Spleen (tissue), 11 donors: ENCODE results near the gene CNIH1. TPM values are rescaled to one million over a fixed set of nuclear protein-coding genes. Genes with fewer than 3 reads are reported as not detected.

Experiments
- DNase-seq: peaks from one replicate; pipeline ENCODE4 v3.0.0-alpha.2; 2020
- H3K27ac ChIP-seq, 8 donors: fragments of 200-600 bp; sonication (generic) in 7 of 8; 1 replicate in 4 of 8; 2 replicates in 4 of 8; pipeline versions ENCODE4 v1.5.0 to v1.8.0; 2016 to 2021; ENCODE audit warnings: inconsistent platforms in 4 of 8, mild to moderate bottlenecking in 4 of 8, moderate library complexity in 1 of 8
- H3K27me3 ChIP-seq, 7 donors: fragments of 200-600 bp; sonication (generic) in 6 of 7; replicated peaks in 1 of 7; 1 replicate in 4 of 7; 2 replicates in 3 of 7; pipeline versions ENCODE4 v1.5.0 to v1.8.0; 2016 to 2021; ENCODE audit warnings: inconsistent platforms in 3 of 7, mild to moderate bottlenecking in 1 of 7
- H3K36me3 ChIP-seq, 6 donors: fragments of 200-600 bp; sonication (generic) in 5 of 6; 1 replicate in 4 of 6; 2 replicates in 2 of 6; pipeline versions ENCODE4 v1.5.0 to v1.8.0; 2016 to 2021; ENCODE audit warnings: inconsistent platforms in 2 of 6
- H3K4me1 ChIP-seq, 6 donors: fragments of 200-600 bp; sonication (generic) in 5 of 6; 1 replicate in 3 of 6; 2 replicates in 3 of 6; pipeline versions ENCODE4 v1.5.0 to v1.8.0; 2016 to 2021; ENCODE audit warnings: inconsistent platforms in 3 of 6
- H3K4me3 ChIP-seq, 8 donors: fragments of 200-600 bp; sonication (generic) in 7 of 8; 1 replicate in 4 of 8; 2 replicates in 4 of 8; pipeline versions ENCODE4 v1.5.0 to v1.8.0; 2016 to 2021; ENCODE audit warnings: inconsistent platforms in 4 of 8, mild to moderate bottlenecking in 4 of 8, moderate library complexity in 2 of 8
- H3K9me3 ChIP-seq, 8 donors: fragments of 200-600 bp; sonication (generic) in 7 of 8; 1 replicate in 4 of 8; 2 replicates in 4 of 8; pipeline versions ENCODE4 v1.5.0 to v1.8.0; 2016 to 2021; ENCODE audit warnings: inconsistent platforms in 4 of 8
- POLR2A ChIP-seq, 3 donors: fragments of 450-650 bp; IDR thresholded peaks; one replicate each; pipeline ENCODE4 v1.5.1; 2017; ENCODE audit warnings: antibody characterized with exemption in 3 of 3, mild to moderate bottlenecking in 1 of 3
- POLR2AphosphoS5 ChIP-seq, 3 donors: sonication (generic); formaldehyde crosslinking; IDR thresholded peaks; one replicate each; pipeline ENCODE4 v1.5.1; 2017; ENCODE audit warnings: antibody characterized with exemption in 3 of 3
- WGBS, 5 donors: extraction: QIAGEN DNeasy Blood & Tissue Kit in 3 of 5; methylation state at CpG; one replicate each; pipeline versions ENCODE4 v1.1.5 to v1.1.7; 2013 to 2018; 5-methylcytosine and 5-hydroxymethylcytosine counted together
- intact Hi-C: fragments of 100-400 bp; cut with DNase I; formaldehyde crosslinking; loops from one replicate; pipeline ENCODE4 v1.15.0; 2023; ENCODE audit warnings: low total_unique reads
- polyA plus RNA-seq, 3 donors: library from polyadenylated mRNA; stranded (reverse); fragments of 200-250 nt; gene quantifications; one replicate each; pipeline ENCODE4 v1.2.1, GENCODE V29; 2013
- total RNA-seq, 7 donors: library from RNA; depleted of rRNA in 3 of 7; stranded (reverse); fragments of >200 nt in 3 of 7; fragmentation: NEBNext Ultra II Directional in 4 of 7; extraction: Animal tissue kit (Norgen Biotek cat#: 25700) in 4 of 7; gene quantifications; one replicate each; pipeline versions ENCODE4 v1.1.0 to v1.2.1, GENCODE V29; 2016 to 2021
- TF ChIP-seq, protein P1 (sequence below), 11 experiments: fragments of 200-600 bp in 7 of 11; fragments of 450-650 bp in 4 of 11; sonication (generic) in 4 of 11; IDR thresholded peaks in 8 of 11; conservative IDR thresholded peaks in 3 of 11; 1 replicate in 7 of 11; 2 replicates in 4 of 11; pipeline versions ENCODE4 v1.4.0 to v1.8.0; 2016 to 2021; ENCODE audit warnings: antibody characterized with exemption in 11 of 11, inconsistent platforms in 4 of 11, mild to moderate bottlenecking in 1 of 11
- donor health status: healthy with polysubstance abuse.
- donor health status: DM: no; HTN: no; CAD: no; lungs with moderate emphysema.
- donor health status: DM: no; HTN: no; CAD: no.
- donor health status: Bipolar disorder and iron deficiency.
- donor health status: healthy.
- donor health status: DM: no; HTN: no; CAD: no.
- donor health status: DM: yes; HTN: yes; CAD: no.

The CNIH1 gene
- total and polyA plus RNA-seq, 10 donors, result 35.0 to 105 (median 47.0) TPM

DNA sequence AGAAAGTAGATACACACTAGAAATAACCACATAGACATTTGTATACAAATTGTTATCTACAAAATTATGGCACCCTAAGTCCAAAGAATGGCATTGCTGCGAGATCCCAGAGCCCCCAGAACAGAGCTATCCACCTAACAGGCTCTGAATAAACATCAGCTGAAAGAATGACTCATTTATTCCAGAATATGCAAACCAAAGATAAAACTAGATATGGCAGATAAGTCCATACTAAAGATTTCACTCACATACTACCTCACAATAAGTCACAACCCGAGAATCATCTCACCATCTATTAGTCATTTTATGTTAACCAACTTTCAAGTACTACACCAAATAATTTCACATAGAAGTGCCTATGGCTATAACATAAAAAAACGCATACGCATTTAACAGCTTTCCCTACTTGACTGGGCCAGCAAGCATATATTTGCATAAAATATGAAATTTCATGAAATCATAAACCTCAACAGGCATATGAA is 5.6 kb downstream of the CNIH1 start:
- 72 to 81% (median 76%) methylated on average over 4 of the region's 4 CpGs for WGBS, 5 donors
- H3K36me3 ChIP-seq, result peaks cover 0 to 36% (median 8%) of the 10 kb centered on the region in 6 donors
- no peak for DNase-seq
- no peaks in the 10 kb centered on the region for H3K27me3 ChIP-seq
- intact Hi-C loops, result no loop called here
- no peak overlapping the region for H3K4me3 ChIP-seq
- H3K4me1 ChIP-seq, result peaks cover 7 to 83% (median 51%) of the 10 kb centered on the region in 6 donors
- no peak overlapping the region for H3K27ac ChIP-seq
- TF ChIP-seq, protein P1, sequence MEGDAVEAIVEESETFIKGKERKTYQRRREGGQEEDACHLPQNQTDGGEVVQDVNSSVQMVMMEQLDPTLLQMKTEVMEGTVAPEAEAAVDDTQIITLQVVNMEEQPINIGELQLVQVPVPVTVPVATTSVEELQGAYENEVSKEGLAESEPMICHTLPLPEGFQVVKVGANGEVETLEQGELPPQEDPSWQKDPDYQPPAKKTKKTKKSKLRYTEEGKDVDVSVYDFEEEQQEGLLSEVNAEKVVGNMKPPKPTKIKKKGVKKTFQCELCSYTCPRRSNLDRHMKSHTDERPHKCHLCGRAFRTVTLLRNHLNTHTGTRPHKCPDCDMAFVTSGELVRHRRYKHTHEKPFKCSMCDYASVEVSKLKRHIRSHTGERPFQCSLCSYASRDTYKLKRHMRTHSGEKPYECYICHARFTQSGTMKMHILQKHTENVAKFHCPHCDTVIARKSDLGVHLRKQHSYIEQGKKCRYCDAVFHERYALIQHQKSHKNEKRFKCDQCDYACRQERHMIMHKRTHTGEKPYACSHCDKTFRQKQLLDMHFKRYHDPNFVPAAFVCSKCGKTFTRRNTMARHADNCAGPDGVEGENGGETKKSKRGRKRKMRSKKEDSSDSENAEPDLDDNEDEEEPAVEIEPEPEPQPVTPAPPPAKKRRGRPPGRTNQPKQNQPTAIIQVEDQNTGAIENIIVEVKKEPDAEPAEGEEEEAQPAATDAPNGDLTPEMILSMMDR (IDR thresholded peaks at IDR 0.05 in 8 of 11, conservative IDR thresholded peaks at IDR 0.05 in 3 of 11), result no peak
- no peak for TF ChIP-seq POLR2A (IDR thresholded peaks at IDR 0.05)
- no peak for TF ChIP-seq POLR2AphosphoS5 (IDR thresholded peaks at IDR 0.05)
- H3K9me3 ChIP-seq, result no peaks in the 10 kb centered on the region

GRCh38 chr14:54428527-54428926 is 12.6 kb downstream of the CNIH1 start:
- Histone ChIP-seq H3K4me1 (peaks cover 0 to 13% (median under 1%) of the 10 kb centered on the region in 6 donors), H3K4me3 (no peak overlapping the region), H3K27me3 (no peaks in the 10 kb centered on the region), H3K27ac (no peak overlapping the region), H3K9me3 (no peaks in the 10 kb centered on the region), H3K36me3 (peaks cover 3 to 91% (median 54%) of the 10 kb centered on the region in 6 donors)
- TF ChIP-seq POLR2A (IDR thresholded peaks at IDR 0.05) (no peak), POLR2AphosphoS5 (IDR thresholded peaks at IDR 0.05) (no peak)
- TF ChIP-seq, protein P1 (IDR thresholded peaks at IDR 0.05 in 8 of 11, conservative IDR thresholded peaks at IDR 0.05 in 3 of 11), result no peak
- intact Hi-C loops, result no loop called here
- no peak for DNase-seq
- 83 to 94% (median 89%) methylated on average over 2 of the region's 2 CpGs for WGBS, 5 donors

DNA sequence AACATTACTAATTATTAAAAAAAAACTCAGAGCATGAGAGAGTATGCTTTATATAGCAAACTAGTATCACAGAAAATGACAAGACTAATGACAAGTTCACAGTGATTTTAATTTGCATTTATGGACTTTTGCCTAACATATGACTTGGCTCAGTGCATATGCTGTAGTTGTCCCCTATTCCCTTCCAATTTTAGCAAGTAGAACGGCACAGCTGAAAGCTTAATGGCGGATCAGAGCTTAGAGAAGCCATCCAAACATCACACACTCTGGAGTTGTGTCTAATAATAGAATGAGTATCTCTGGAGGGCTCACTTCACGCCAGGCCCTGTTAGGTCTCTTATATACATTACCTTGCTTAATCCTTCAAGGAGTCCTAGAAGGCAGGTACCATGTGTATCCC is 13.3 kb downstream of the CNIH1 start:
- no peak for DNase-seq
- WGBS, 5 donors, result 81 to 96% (median 94%) methylated on average over 3 of the region's 3 CpGs
- TF ChIP-seq POLR2A (IDR thresholded peaks at IDR 0.05), result no peak
- no peak for TF ChIP-seq POLR2AphosphoS5 (IDR thresholded peaks at IDR 0.05)
- TF ChIP-seq, protein P1 (IDR thresholded peaks at IDR 0.05 in 8 of 11, conservative IDR thresholded peaks at IDR 0.05 in 3 of 11), result no peak
- intact Hi-C loops, result no loop called here
- Histone ChIP-seq H3K36me3 (peaks cover 3 to 96% (median 54%) of the 10 kb centered on the region in 6 donors), H3K9me3 (no peaks in the 10 kb centered on the region), H3K27me3 (no peaks in the 10 kb centered on the region), H3K4me1 (peaks cover 0 to 9% (median 0%) of the 10 kb centered on the region in 6 donors), H3K27ac (no peak overlapping the region), H3K4me3 (no peak overlapping the region)

DNA sequence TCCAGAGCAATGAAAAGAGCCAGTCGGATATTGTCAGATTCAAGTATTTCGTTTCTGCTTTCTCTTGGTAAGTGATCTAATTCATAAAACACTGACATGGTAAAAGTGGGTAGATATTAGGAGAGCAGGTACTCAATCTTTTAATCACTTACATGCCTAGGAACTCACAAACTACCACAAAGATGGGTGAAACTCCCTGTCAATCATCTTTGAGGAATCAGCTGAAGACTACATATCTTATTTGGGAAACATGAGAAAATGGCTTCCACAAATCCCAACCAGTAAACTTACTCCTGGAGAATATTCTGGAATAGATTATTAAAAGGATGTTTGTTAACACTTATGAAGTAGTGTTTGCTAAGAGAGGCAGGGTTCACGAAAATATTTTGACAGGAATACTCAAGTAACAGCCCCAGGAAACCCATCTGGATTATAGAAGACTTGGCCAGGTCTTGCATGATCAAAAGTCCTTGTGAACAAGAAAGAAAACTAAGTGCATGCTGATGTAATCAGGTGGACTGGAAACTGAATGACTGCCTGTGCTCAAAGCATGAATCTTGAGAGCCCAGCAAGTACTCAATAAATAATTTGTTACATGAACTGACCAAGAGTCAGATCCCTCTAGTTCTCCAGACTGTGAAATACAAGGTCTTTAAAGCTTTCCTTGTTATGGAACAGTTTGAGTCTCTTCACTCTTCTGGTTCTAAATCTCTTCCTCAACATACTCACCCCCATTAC is 15.5 kb downstream of the CNIH1 start:
- DNase-seq, result no peak
- WGBS, 5 donors, result 90 to 99% (median 95%) methylated on average over 3 of the region's 3 CpGs
- intact Hi-C loops, result no loop called here
- no peak for TF ChIP-seq POLR2AphosphoS5 (IDR thresholded peaks at IDR 0.05)
- TF ChIP-seq, protein P1 (IDR thresholded peaks at IDR 0.05 in 8 of 11, conservative IDR thresholded peaks at IDR 0.05 in 3 of 11), result no peak
- no peak for TF ChIP-seq POLR2A (IDR thresholded peaks at IDR 0.05)
- Histone ChIP-seq H3K27me3 (no peaks in the 10 kb centered on the region), H3K36me3 (peaks cover 3 to 88% (median 47%) of the 10 kb centered on the region in 6 donors), H3K27ac (no peak overlapping the region), H3K9me3 (no peaks in the 10 kb centered on the region), H3K4me3 (no peak overlapping the region), H3K4me1 (no peaks in the 10 kb centered on the region)
